Lung microvascular endothelial cell (primary cell): Measurements from ENCODE around the gene AKAP13. TPM values are rescaled to one million over a fixed set of nuclear protein-coding genes. Genes with fewer than 3 reads are reported as not detected.

Source experiments
- DNase-seq, 2 donors: peaks; one replicate each; pipeline versions ENCODE4 v3.0.0 to v3.0.0-alpha.2; 2010; ENCODE audit warnings: low read depth in 2 of 2
- total RNA-seq: library from RNA; depleted of rRNA; stranded (reverse); fragments of >200 nt; gene quantifications from 2 replicates; pipeline ENCODE4 v1.2.1, GENCODE V29; 2014

The AKAP13 gene
- total RNA-seq, 1 donor from 2014 or later: 44.4 TPM

DNA sequence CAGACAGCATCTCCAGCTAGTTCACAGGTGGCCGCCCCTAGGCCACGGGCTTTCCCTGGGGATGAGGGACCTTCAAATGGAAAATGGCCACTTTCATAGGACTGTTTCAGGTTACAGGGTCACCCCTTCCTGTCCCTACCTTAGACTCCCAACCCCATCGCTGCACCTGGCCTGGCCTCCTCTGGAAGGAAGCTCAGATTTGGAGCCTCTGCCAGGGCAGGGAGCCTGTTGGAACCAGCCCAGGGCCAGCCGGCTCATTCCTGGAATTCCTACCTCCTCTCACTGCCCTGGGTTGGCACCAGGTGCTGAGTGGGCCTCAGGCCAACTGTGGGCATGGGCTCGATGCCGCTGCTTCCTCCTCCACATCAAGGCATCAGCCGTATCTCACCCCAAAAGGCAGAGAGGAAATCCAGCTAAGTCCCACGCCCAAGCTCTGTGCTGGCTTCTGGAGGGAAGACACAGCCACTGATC, 372.1 kb downstream of the AKAP13 start:
- no peak for DNase-seq

DNA sequence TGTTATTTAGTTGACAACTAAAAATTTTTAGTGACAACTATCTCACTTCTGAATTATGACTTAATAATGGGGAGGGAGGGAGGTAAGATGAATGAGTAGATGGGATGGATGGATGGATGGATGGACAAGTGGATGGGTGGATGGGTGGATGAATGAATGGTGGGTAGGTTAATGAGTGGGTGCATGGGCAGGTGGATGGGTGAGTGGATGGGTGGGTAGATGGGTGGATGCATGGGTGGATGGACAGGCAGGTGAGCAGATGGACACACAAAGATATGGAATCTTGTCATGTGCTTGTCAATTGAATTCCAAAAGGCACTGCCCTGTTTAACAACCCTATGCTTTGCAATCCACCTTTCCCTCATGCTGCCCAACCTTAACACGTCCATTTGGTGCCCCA, 372.9 kb downstream of the AKAP13 start:
- no peak for DNase-seq

DNA sequence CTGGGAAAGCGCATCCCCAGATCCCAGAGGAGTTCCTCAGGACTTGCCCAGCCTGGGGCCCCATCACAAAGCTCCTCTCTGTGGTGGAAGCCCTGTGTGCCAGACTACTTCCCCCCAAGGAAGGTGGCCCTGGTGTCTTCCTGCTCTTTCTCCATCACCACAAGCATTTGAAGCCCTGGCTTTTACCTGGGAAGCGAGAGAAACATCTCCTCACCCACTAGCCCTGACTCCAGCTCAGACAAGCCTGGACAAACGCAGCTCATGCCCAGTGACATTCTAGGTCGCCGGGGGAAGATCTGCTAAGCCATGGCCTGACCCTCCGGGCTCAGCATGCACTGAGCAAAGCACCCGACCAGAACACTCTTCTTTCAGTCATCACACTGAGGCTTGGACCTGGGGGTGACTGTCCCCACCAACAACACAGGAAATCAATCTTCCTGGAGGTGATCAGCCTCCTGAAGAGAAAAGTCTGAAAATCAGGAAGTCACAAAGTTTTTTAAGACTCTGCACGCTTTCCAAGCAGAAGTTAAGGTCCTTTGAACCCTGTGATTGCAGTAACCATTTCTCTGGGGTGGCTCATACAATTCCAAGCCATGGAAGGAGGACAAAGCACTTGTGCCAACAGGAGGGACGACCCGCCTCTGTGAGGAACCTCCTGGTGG, 373.5 kb downstream of the AKAP13 start:
- DNase-seq: no peak

DNA sequence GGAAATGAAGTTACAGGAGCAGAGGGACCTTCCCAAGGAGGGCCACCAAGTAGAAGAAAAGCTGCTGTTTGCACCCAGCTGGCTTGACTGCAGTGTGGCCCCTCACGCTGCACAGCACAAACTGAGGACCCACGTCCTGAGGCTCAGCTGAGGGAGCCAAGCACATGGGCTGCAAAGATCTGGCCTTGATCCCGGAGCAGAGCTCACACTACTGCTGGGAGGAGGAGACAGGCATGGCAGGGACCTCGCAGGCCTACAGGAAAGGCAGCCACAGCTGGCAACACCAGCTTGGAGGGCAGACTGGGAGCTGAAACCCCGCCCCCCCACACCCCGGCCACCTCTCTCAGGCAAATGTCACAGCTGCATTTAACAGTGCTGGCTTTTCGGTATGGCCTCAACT, 374.6 kb downstream of the AKAP13 start:
- no peak for DNase-seq

DNA sequence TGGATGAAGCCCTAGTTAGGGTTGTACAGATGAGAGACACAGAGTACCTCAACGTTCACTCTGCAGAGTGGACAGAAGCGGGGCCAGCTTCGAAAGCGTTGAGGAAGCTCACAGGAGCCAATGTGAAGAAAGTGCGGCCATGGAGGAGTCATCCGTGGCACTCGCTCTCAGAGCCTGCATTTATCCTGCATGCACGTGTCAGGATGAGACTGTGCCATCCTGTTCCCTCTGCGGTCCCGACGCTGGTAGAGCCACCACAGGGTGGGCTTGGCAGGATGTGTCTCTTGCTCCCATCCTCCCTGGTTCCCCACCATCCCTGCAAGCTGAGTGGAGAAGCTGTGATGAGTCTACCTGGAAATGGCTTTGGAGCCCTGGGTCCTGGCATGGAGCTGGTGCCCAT, 375.1 kb downstream of the AKAP13 start:
- DNase-seq: no peak

DNA sequence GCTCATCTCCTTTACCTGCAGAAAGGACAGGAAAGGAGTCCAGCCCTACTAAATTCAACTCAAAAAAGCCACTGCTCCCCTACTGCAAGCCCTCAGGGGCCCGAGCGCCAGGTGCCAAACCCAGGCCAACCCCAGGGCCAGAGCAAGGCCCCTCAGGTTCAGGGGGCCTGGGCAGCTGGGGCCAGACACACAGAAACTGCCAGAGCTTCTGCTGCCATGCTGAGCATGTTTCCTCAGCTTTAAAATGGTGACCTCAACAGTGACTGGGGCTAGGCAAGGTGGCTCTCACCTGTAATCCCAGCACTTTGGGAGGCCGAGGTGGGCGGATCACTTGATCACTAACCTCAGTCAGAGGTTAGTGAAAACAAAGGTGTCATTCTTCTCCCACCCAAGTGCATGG, 375.5 kb downstream of the AKAP13 start:
- DNase-seq: no peak

DNA sequence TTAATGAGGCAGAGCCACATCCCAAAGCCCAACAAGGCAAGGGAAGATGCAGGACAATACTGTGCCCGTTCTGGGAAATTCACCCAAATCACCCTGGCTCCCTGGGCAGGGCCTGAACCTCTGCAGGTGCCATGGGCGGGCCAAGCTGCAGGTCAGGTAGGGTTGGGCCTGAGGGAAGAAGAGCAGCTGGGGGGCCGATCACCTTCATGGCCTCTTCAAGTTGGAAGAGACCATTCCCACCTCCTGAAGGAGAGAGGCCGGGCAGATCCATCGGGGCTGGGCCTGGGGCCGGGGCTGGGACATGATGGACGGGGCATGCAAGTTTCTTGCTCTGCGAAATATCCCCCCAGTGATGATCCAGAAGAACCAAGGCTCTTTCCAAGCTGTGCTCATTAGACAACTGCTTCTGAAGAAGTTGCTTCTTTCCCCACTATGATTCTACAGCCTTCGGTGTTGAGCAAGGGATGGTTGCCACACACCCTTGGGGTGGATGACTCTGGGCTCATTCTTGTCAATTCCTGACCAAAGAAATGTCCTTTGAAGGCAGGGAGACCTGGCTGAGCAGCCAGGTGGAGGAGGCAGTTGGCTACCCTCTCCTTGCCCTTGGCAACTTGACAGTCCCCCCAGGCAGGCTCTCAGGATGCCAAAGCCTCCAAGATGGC, 376.1 kb downstream of the AKAP13 start:
- DNase-seq: no peak

DNA sequence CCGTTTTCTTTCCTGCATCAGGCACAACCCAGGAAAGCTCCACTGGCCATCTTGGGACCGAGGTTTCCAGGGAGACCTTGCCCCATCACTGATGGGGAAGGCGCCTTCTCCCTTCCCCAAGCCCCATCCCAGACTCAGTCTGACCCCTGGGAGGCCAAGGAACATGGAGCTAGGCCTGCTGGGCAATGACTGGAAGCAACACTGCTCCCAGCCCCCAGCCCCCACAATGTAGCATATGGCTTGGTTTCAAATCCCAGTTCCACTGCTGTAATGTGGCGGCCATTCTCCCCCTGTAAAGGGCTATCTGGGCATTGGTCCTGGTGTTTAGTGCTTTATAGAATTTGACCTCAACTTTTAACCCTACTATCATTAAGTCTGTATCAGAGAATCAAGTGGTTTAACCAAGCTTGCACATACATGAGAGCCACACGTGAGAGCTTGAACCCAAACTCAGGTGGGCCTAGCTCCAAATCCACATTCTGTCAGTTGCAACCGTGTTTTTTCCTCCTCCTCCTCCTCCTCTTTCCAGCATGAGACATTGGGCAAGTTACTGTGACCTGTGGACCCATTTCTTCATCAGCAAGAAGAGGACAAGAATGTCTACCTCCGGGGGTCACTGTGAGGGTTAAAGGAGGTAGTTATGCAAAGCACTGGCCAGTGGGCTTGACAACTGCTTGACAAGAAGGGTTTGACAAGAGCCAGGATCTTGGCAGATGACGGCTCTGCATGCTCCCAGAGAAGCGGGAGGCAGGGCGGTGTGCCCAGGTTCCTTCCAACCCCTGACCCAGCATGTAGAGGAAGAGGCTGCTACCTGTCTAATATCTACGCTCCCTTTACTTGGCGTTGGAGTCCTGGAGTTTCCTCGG, 376.9 kb downstream of the AKAP13 start:
- no peak for DNase-seq

DNA sequence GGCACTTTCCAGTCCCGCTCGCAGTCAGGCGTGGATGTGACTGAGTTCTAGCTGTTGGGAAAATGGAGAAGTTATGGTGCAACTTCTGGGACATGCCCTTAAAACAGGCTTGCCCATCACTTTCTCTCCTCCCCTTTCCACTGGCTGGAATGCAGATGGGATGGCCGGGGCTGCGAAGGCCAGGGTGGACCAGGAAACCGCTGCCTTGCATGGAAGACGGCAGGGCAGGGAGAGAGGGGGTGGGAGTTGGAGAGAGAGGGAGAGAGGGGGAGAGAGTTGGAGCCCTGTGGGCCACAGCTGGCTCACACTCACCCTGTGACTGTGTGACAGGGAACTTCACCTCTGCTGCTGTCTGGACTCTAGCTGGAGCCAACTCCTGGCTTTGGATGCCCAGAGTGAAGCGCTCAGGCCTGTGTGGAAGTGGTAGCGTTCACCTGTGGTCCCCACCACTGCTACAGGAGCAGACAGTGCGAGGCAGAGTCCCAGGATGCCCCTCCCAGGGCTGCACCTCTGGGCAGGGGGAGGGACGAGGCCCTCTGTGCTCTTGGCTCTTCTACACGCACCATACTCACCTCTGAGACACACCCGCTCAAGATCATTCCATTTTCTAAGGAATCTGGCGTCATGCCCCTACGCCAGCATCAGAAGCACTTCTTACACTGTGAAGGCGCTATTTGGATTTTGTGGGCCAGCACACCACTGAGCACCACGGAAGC, 377.7 kb downstream of the AKAP13 start:
- DNase-seq: no peak

DNA sequence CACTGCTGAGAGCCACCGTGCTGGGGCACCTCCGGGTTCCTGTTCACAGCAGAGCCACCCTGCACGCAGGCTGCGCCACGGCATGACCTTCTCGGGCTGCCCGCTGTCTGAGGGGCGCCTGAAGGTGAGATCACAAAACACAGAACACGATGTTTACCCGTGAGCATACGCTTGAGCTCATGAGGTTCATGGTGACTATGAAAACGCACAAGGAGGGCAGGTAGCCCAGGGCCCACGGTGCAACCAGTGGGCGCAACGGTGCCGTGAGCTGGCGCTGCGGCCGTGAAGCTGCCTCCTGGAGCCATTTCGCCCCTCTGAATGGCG, 378.2 kb downstream of the AKAP13 start:
- no peak for DNase-seq

DNA sequence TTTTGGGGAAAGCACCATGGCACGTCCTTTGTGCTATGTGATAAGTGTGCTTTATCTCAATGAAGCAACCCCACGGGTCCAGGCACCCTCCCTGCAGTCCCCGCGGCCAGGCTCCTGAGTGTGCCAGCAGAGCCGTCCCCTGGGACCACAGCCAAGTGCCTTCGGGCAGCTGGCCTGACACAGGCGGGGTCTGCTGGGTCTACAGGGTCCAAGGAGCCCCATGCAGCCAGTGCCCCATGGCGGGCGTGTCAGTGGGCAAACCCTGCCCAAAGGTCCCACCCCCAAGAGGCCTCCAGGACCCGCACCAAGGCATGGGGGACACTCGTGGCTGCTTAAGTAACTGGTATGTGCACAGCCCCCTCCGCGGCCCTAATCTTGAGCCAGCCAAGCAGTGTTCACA, 379.0 kb downstream of the AKAP13 start:
- DNase-seq: no peak

DNA sequence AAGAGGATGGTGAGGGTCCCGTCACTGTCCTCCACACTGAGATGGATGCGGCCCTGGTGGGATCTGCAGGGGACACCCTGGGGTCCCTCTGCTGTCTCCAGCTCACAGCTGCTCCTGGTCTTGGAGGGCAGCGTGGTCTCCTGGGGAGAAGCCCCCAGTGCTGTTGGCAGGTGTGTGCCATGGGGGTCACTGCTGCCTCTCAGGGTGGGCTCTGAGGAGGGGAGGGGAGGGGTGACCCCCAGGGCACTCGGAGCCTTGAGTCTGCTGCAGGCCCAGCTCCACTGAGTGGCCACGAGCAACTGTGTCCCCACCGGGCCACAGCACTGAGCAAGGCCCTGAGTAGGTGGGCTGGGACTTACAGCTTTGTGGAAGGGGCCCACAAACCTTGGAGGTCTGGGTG, 379.6 kb downstream of the AKAP13 start:
- DNase-seq: no peak

DNA sequence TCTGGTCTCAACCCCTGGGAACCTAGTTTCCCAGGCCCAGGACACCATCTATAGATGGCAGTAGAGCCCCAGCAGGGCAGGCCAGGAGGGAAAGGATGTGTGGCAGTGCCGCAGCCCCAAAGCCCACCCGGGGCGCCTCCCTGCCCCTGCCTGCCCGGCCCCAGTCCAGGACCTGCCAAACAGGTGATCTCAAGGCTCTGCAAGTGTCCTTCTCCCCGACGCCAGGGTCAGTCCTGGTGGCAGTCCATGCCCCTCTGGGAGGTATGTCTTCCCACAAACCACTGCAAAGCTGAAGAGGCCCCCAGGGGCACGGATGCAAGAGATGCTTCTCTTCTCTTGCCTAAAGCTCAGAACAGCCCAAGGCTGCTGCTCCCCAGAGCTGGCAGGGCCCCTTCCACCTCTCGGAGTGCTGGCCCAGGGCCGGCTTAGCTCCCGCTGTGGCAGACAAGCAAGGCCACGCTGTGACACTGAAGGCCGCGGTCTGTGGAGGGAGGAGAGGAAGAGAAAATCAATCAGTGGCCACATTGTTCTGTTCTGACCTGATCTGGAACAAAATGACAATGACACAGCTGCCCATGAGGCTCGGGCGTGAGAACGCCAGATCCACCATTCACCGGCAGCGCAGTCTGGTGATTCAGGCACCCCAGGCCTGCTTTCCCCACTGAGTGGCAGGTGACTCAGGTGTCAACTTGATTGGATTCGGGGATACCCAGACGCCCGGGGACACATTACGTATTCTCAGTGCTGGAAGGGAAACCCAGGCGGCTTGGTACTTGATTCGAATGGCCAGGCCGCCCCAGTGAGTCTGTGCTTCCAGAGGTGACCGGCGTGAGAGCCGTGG, 380.3 kb downstream of the AKAP13 start:
- no peak for DNase-seq

DNA sequence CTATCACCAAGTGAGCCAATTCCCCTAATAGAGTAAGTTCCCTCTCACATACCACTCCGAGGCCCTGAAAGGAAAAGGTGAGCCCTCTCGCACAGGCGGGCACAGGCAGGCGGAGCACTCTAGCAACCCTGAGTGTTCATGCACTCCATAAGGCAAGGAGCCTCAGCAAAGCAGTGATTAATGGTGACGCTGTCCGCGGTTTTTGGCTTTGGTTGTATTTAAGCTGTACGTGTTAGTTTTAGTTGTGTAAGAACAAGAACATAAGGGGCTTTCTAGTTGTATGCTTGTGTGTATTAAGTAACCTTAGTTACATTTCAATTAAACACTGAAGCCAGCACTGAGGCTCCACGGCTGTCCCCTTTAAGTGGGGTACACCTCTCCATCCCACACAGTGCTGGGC, 381.2 kb downstream of the AKAP13 start:
- DNase-seq: no peak

DNA sequence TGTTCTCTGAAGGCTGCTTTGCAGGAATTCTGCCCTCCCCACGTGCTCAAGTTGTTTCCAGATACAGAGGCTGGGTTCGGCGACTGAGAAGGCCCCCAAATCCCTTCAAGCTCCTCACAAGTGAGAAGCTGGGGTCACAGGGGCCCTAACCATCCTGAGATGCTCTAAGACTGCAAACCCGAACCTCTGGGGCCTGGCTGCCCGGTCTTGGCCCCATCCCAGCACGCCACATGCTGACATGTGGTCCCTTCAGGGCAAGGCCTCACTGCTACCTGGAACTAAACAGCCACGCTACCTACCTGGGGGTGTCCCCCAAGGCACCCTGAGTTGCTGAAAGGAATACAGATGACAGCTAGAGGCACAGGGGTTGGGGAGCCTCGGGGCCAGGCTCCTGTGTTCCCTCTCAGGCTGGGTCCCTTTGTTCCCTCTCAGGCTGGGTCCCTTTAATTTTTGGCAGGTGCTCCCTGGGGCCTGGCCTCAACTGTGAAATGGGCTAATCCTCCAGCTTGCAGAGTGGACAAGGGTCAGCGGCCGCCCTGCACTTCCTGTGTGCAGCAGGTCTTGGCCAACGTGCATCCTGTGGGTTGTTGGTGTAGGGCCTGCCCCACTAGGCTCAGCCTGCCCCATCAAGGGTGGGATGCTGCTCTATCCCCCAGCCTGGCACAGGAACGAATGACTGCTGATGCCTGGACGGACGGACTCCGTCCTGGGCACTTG, 381.8 kb downstream of the AKAP13 start:
- no peak for DNase-seq

DNA sequence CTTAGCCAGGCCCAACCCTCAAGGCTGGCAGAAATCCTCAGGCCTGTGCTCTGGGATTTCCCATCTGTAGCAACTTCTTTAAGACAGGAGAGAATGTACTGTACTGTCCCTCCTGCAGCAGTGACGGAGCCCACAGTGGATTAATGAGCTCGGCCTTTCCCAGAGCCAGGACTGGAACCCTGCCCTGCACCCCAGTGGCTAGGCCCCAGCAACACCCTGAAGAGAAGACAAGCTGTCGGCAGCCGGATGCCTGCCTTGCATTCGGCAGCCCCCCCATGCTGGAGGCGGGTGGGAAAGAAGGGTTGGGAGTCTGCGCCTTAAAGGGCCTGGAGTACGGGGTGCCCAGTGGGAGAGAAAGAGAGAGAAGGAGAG, 382.3 kb downstream of the AKAP13 start:
- DNase-seq: no peak

DNA sequence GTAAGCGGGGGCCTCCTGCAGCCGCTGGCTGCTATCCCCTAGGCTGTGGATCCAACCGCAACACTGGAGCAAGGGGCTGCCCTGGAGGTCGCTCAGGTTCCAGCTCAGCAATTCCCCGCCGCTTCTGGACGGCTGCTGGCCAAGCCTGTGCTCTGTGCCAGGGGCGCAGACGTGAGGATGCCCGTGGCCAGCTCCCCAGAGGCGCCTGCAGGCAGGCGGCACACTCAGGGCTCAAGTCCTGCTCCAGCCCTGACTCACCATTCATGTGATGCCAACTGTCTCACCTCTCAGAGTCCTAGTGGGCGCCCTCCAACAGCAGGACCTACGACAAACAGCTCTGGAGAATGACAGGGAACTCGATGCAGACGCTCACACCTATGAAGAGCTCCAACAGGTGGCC, 382.8 kb downstream of the AKAP13 start:
- DNase-seq: no peak

DNA sequence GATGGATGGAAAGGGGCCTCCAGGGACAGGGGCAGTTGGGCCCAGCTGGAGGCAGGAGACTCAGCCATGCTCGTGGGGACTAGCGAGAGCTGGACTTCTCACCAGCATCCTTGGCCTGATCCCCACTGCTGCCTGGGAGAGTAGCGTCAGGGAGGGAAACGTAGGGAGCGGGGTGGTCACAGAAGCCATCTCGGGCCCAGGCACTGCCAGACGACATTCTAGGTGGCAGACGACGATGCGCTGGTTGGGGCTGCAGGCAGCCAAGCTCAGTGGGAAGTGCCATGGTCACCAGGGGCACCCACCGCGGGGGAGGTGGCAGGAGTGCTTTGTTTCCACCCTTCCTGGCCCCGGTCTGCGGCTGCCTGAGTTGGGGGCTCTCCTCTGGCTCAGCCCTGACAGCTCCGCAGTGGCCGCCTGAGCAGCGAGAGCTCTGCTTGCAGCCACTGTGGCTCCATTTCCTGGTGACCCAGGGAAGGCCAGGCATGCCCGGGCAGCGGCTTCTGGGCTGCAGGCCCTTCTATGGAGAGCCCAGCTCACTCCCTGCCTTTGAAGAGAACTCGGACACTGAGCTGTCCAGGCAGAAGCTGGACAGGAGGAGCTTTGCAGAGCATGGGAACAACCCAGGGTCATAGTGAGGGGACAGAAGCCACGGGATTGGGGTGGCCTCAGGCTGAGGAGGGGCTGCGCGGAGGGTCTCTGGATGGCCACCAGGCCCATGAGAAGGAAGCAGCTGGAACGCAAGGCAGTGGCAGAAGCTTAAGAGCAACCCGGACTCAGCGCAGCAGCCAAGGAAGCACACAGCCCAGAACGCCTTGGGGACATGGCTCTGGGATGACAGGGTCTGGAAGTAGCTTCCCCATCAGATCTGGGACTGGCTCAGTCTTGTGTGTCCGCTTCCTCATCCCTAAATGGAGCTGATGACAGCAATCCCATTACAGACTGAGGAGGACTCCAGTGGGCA, 383.6 kb downstream of the AKAP13 start:
- peak in 1 of 2 donors; percentile 22 for DNase-seq

DNA sequence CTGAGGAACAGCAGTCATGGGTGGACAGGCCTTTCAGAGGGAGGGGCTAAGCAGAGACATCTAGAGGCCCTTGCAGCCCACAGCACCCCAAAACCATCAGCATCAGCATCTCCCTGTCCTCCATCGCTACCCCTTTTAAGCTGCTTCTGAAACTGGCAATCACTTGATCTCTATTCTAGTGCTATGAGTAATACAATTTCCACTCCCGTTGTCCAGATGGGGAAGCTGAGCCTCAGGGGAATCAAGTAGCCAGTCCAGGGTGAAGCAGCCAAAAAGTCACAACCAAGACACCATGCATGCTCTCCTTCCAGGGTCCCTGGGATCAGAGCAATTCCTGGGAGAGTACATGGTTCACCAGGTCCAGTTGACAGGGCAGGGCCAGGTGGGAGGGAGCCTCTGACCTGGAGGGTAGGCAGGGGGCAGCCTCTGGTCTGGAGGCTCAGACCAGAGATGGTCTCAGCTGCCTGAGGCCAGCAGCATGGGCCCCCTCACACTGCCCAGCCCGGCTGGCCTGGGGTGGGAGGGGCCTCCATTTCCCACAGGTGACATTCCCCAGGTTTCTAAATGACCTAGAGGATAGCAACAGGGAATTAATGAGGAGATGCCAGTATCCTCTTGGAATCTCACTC, 384.4 kb downstream of the AKAP13 start:
- peak in 1 of 2 donors; percentile 17 for DNase-seq
